Spleen (tissue), 11 donors: ENCODE data around the gene LIPT2. TPM values are rescaled to one million over a fixed set of nuclear protein-coding genes. Genes with fewer than 3 reads are reported as not detected.

Experiments
- DNase-seq: peaks from one replicate; pipeline ENCODE4 v3.0.0-alpha.2; 2020
- H3K27ac ChIP-seq, 8 donors: fragments of 200-600 bp; sonication (generic) in 7 of 8; 1 replicate in 4 of 8; 2 replicates in 4 of 8; pipeline versions ENCODE4 v1.5.0 to v1.8.0; 2016 to 2021; ENCODE audit warnings: inconsistent platforms in 4 of 8, mild to moderate bottlenecking in 4 of 8, moderate library complexity in 1 of 8
- H3K27me3 ChIP-seq, 7 donors: fragments of 200-600 bp; sonication (generic) in 6 of 7; replicated peaks in 1 of 7; 1 replicate in 4 of 7; 2 replicates in 3 of 7; pipeline versions ENCODE4 v1.5.0 to v1.8.0; 2016 to 2021; ENCODE audit warnings: inconsistent platforms in 3 of 7, mild to moderate bottlenecking in 1 of 7
- H3K36me3 ChIP-seq, 6 donors: fragments of 200-600 bp; sonication (generic) in 5 of 6; 1 replicate in 4 of 6; 2 replicates in 2 of 6; pipeline versions ENCODE4 v1.5.0 to v1.8.0; 2016 to 2021; ENCODE audit warnings: inconsistent platforms in 2 of 6
- H3K4me1 ChIP-seq, 6 donors: fragments of 200-600 bp; sonication (generic) in 5 of 6; 1 replicate in 3 of 6; 2 replicates in 3 of 6; pipeline versions ENCODE4 v1.5.0 to v1.8.0; 2016 to 2021; ENCODE audit warnings: inconsistent platforms in 3 of 6
- H3K4me3 ChIP-seq, 8 donors: fragments of 200-600 bp; sonication (generic) in 7 of 8; 1 replicate in 4 of 8; 2 replicates in 4 of 8; pipeline versions ENCODE4 v1.5.0 to v1.8.0; 2016 to 2021; ENCODE audit warnings: inconsistent platforms in 4 of 8, mild to moderate bottlenecking in 4 of 8, moderate library complexity in 2 of 8
- H3K9me3 ChIP-seq, 8 donors: fragments of 200-600 bp; sonication (generic) in 7 of 8; 1 replicate in 4 of 8; 2 replicates in 4 of 8; pipeline versions ENCODE4 v1.5.0 to v1.8.0; 2016 to 2021; ENCODE audit warnings: inconsistent platforms in 4 of 8
- CTCF ChIP-seq, 11 experiments: fragments of 200-600 bp in 7 of 11; fragments of 450-650 bp in 4 of 11; sonication (generic) in 4 of 11; IDR thresholded peaks in 8 of 11; conservative IDR thresholded peaks in 3 of 11; 1 replicate in 7 of 11; 2 replicates in 4 of 11; pipeline versions ENCODE4 v1.4.0 to v1.8.0; 2016 to 2021; ENCODE audit warnings: antibody characterized with exemption in 11 of 11, inconsistent platforms in 4 of 11, mild to moderate bottlenecking in 1 of 11
- POLR2A ChIP-seq, 3 donors: fragments of 450-650 bp; IDR thresholded peaks; one replicate each; pipeline ENCODE4 v1.5.1; 2017; ENCODE audit warnings: antibody characterized with exemption in 3 of 3, mild to moderate bottlenecking in 1 of 3
- POLR2AphosphoS5 ChIP-seq, 3 donors: sonication (generic); formaldehyde crosslinking; IDR thresholded peaks; one replicate each; pipeline ENCODE4 v1.5.1; 2017; ENCODE audit warnings: antibody characterized with exemption in 3 of 3
- WGBS, 5 donors: extraction: QIAGEN DNeasy Blood & Tissue Kit in 3 of 5; methylation state at CpG; one replicate each; pipeline versions ENCODE4 v1.1.5 to v1.1.7; 2013 to 2018; 5-methylcytosine and 5-hydroxymethylcytosine counted together
- intact Hi-C: fragments of 100-400 bp; cut with DNase I; formaldehyde crosslinking; loops from one replicate; pipeline ENCODE4 v1.15.0; 2023; ENCODE audit warnings: low total_unique reads
- polyA plus RNA-seq, 3 donors: library from polyadenylated mRNA; stranded (reverse); fragments of 200-250 nt; gene quantifications; one replicate each; pipeline ENCODE4 v1.2.1, GENCODE V29; 2013
- total RNA-seq, 7 donors: library from RNA; depleted of rRNA in 3 of 7; stranded (reverse); fragments of >200 nt in 3 of 7; fragmentation: NEBNext Ultra II Directional in 4 of 7; extraction: Animal tissue kit (Norgen Biotek cat#: 25700) in 4 of 7; gene quantifications; one replicate each; pipeline versions ENCODE4 v1.1.0 to v1.2.1, GENCODE V29; 2016 to 2021
- donor health status: healthy with polysubstance abuse.
- donor health status: DM: no; HTN: no; CAD: no; lungs with moderate emphysema.
- donor health status: DM: no; HTN: no; CAD: no.
- donor health status: Bipolar disorder and iron deficiency.
- donor health status: healthy.
- donor health status: DM: no; HTN: no; CAD: no.
- donor health status: DM: yes; HTN: yes; CAD: no.

Gene LIPT2
- total and polyA plus RNA-seq, 10 donors: 2.0 to 9.1 (median 4.0) TPM

GRCh38 chr11:74468936-74469335 is 24.6 kb downstream of the LIPT2 start:
- WGBS, 5 donors: 67 to 86% (median 70%) methylated on average over 1 of the region's 1 CpG
- Histone ChIP-seq H3K27ac (no peak overlapping the region), H3K9me3 (no peaks in the 10 kb centered on the region), H3K27me3 (peaks cover 0 to 25% (median 0%) of the 10 kb centered on the region in 7 donors), H3K36me3 (no peaks in the 10 kb centered on the region), H3K4me1 (peaks cover 3 to 42% (median 21%) of the 10 kb centered on the region in 6 donors), H3K4me3 (no peak overlapping the region)
- intact Hi-C loops: no loop called here
- DNase-seq: no peak
- TF ChIP-seq POLR2AphosphoS5 (IDR thresholded peaks at IDR 0.05): no peak
- no peak for TF ChIP-seq CTCF (IDR thresholded peaks at IDR 0.05 in 8 of 11, conservative IDR thresholded peaks at IDR 0.05 in 3 of 11)
- TF ChIP-seq POLR2A (IDR thresholded peaks at IDR 0.05): no peak

DNA sequence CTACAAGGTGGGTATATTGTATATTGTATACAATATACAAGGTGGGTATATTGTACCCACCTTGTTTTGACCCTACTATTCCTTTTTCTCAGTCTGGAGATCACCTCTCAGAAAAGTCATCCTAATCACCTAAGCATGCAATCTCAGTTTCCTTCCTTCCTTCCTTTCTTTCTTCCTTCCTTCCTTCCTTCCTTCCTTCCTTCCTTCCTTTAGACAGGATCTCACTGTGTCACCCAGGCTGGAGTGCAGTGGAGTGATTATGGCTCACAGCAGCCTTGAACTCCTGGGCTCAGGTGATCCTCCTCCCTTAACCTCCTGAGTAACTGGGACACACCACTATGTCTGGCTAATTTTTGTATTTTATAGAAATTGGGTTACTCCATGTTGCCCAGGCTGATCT is 25.0 kb downstream of the LIPT2 start:
- DNase-seq: no peak
- H3K4me3 ChIP-seq: no peak overlapping the region
- intact Hi-C loops: no loop called here
- TF ChIP-seq CTCF (IDR thresholded peaks at IDR 0.05 in 8 of 11, conservative IDR thresholded peaks at IDR 0.05 in 3 of 11): no peak
- TF ChIP-seq POLR2A (IDR thresholded peaks at IDR 0.05): no peak
- no peak for TF ChIP-seq POLR2AphosphoS5 (IDR thresholded peaks at IDR 0.05)
- H3K27ac ChIP-seq: no peak overlapping the region
- peaks cover 0 to 25% (median 0%) of the 10 kb centered on the region in 7 donors for H3K27me3 ChIP-seq
- no peaks in the 10 kb centered on the region for H3K9me3 ChIP-seq
- peaks cover 3 to 43% (median 21%) of the 10 kb centered on the region in 6 donors for H3K4me1 ChIP-seq
- H3K36me3 ChIP-seq: no peaks in the 10 kb centered on the region

DNA sequence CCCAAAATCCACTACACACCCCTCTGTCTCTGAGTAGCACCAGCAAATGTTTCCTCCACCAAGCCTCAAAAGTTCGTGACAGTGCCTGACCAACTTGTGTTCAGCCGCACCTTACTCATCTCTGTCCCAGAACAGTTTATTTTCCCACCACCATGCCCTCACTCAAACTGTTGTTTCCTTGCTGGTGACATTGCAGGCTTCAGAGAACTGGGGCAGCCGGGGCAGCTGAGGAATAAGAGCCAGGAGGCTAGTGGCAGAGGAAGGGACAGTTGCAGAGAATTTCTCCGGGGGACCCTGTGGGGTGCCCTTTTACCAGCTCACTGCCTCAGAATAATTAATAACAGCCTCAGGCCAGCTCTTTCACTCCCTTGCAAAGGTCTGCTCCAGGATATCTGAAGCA is 25.5 kb downstream of the LIPT2 start:
- DNase-seq: no peak
- Histone ChIP-seq H3K4me1 (peaks cover 3 to 48% (median 21%) of the 10 kb centered on the region in 6 donors), H3K27ac (peak overlapping the region in 6 of 8 donors; percentile 63 to 86 (median 74)), H3K36me3 (no peaks in the 10 kb centered on the region), H3K27me3 (peaks cover 0 to 25% (median 0%) of the 10 kb centered on the region in 7 donors), H3K9me3 (no peaks in the 10 kb centered on the region), H3K4me3 (peak overlapping the region in 1 of 8 donors; percentile 71)
- TF ChIP-seq POLR2A (IDR thresholded peaks at IDR 0.05) (no peak), CTCF (IDR thresholded peaks at IDR 0.05 in 8 of 11, conservative IDR thresholded peaks at IDR 0.05 in 3 of 11) (no peak), POLR2AphosphoS5 (IDR thresholded peaks at IDR 0.05) (no peak)
- intact Hi-C loops: no loop called here
- 75 to 89% (median 79%) methylated on average over 4 of the region's 4 CpGs for WGBS, 5 donors

DNA sequence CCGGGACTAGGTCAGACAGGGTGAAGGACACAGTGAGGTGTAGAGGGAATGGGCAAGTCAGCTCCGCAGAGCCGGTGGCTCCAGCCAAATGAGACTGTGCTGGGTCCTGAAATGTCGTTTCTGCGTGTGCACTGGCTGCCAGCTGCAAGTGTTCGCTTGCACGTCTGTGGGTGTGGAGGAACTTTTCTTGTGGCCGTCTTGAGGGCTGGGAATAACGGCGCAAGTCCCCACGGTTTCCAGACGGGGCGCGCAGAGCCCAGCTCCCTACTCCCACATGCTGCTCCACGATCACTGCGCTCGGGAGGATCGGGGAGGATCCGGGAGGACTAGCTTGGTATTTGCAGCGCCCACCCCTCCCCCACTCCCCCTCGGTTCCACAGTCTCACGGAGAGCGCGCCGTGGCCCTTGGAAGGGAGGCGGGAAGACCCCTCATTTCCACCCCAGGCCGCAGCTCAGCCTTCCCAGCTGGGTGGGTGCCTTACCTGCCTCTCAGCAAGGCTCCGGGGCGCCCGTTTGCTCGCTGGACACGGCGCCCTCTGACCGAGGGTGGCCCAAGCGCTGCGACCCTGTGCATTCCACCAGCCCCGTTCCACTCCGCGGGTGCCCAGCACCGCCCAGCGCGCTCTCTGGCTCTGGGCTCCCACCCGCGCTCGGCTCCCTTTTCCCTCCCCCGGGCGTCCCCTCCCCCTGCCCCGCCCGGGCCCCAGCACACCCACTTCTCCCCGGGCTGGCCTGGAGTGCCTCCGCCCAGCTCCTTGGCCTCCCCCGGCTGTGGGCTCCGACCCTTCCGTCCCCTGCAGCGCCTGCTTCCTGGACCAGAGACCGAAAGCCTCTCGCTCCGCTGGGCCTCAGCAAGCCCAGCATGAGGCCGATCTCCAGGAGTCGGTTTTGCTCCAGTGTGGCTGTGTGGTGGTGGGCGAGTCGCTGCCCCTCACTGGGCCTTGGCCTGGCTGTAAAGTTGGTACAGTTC is 26.3 kb downstream of the LIPT2 start, which contains the start of gene KCNE3:
TSS of gene KCNE3 (minus strand) at position 634 of the 970 bp plus-strand sequence. CDS start 9,986 bp downstream, outside the sequence.
- peaks cover 6 to 54% (median 26%) of the 10 kb centered on the region in 6 donors for H3K4me1 ChIP-seq
- H3K36me3 ChIP-seq: no peaks in the 10 kb centered on the region
- peak; percentile 83 for DNase-seq
- H3K4me3 ChIP-seq: peak within 1 kb of the TSS; percentile 39 to 71 (median 45)
- intact Hi-C loops: no loop called here
- peak within 1 kb of the TSS; percentile 35 to 86 (median 72) for H3K27ac ChIP-seq
- 8 to 11% (median 8%) methylated on average over 52 to 62 of the region's 62 CpGs for WGBS, 5 donors
- peaks cover 0 to 25% (median 0%) of the 10 kb centered on the region in 7 donors for H3K27me3 ChIP-seq
- H3K9me3 ChIP-seq: no peaks in the 10 kb centered on the region
- no peak for TF ChIP-seq POLR2A (IDR thresholded peaks at IDR 0.05)
- peak in 2 of 3 donors; percentile 51 to 60 for TF ChIP-seq POLR2AphosphoS5 (IDR thresholded peaks at IDR 0.05)
